B cell (primary cell): ENCODE measurements around the gene DCBLD1. TPM values are rescaled to one million over a fixed set of nuclear protein-coding genes. Genes with fewer than 3 reads are reported as not detected.

Experiments
- ATAC-seq: fragments of 200-7000 bp; cut with Tn5 transposase; one replicate; pipeline ENCODE4 v1.10.0; 2021; ENCODE audit warnings: low read depth, mild to moderate bottlenecking, moderate number of reproducible peaks, moderate library complexity
- CTCF ChIA-PET: fragments of 350-600 bp; sonication (Branson Sonifier 250); formaldehyde crosslinking; loops from one replicate; lab custom pipeline; 2021; ENCODE audit warnings: antibody characterized with exemption, inconsistent platforms; lab: Charles Lee
- POLR2A ChIA-PET: fragments of 350-600 bp; sonication (Branson Sonifier 250); formaldehyde crosslinking; loops from one replicate; lab custom pipeline; 2021; ENCODE audit warnings: antibody characterized with exemption; lab: Charles Lee
- DNase-seq: peaks from one replicate; pipeline ENCODE4 v3.0.0; 2013
- H2AFZ ChIP-seq: 2 replicates; pipeline ENCODE4 v1.6.1; 2012; ENCODE audit warnings: mild to moderate bottlenecking, low read depth, low read length; ENCODE audit not compliant: insufficient read depth, poor library complexity, severe bottlenecking
- H3K27ac ChIP-seq, 2 donors: 1 replicate in 1 of 2; 2 replicates in 1 of 2; pipeline ENCODE4 v1.5.1; 2012 to 2013; ENCODE audit warnings: low read length in 2 of 2, mild to moderate bottlenecking in 2 of 2, moderate library complexity in 1 of 2
- H3K27me3 ChIP-seq, 4 experiments: fragments of 200-600 bp in 1 of 4; sonication (generic) in 1 of 4; replicated peaks in 1 of 4; 1 replicate in 2 of 4; 2 replicates in 2 of 4; pipeline versions ENCODE4 v1.6.1 to v1.7.0; 2013 to 2016; ENCODE audit warnings: low read length in 3 of 4, mild to moderate bottlenecking in 2 of 4, mixed read lengths in 1 of 4, moderate library complexity in 1 of 4; ENCODE audit not compliant: insufficient read depth in 4 of 4, control insufficient read depth in 3 of 4; ENCODE audit errors: control extremely low read depth in 1 of 4
- H3K36me3 ChIP-seq, 2 experiments: replicated peaks in 1 of 2; 1 replicate in 1 of 2; 2 replicates in 1 of 2; pipeline versions ENCODE4 v1.6.1 to v1.7.1; 2013; ENCODE audit warnings: low read length in 1 of 2; ENCODE audit not compliant: insufficient read depth in 2 of 2, control insufficient read depth in 1 of 2; ENCODE audit errors: control extremely low read depth in 1 of 2, extremely low read depth in 1 of 2
- H3K4me1 ChIP-seq, 2 donors: fragments of 200-600 bp in 1 of 2; sonication (generic) in 1 of 2; 1 replicate in 1 of 2; 2 replicates in 1 of 2; pipeline versions ENCODE4 v1.5.1 to v1.6.1; 2013 to 2017; ENCODE audit warnings: low read length in 2 of 2; ENCODE audit not compliant: control insufficient read depth in 2 of 2, insufficient read depth in 2 of 2
- H3K4me2 ChIP-seq: replicated peaks from 2 replicates; pipeline ENCODE3; 2012; ENCODE audit warnings: mild to moderate bottlenecking, low read depth, low read length; ENCODE audit not compliant: poor library complexity, severe bottlenecking
- H3K4me3 ChIP-seq, 5 experiments: fragments of 200-600 bp in 1 of 5; sonication (generic) in 1 of 5; 1 replicate in 3 of 5; 2 replicates in 2 of 5; pipeline versions ENCODE4 v1.5.1 to v1.7.0; 2011 to 2016; ENCODE audit warnings: low read length in 4 of 5, mild to moderate bottlenecking in 4 of 5, low read depth in 2 of 5, control low read depth in 1 of 5, moderate library complexity in 1 of 5; ENCODE audit not compliant: insufficient read depth in 1 of 5; ENCODE audit errors: control extremely low read depth in 1 of 5, extremely low read depth in 1 of 5
- H3K79me2 ChIP-seq: fragments of 200-600 bp; sonication (generic); one replicate; pipeline ENCODE4 v1.6.0; 2016; ENCODE audit warnings: low read length; ENCODE audit not compliant: control insufficient read depth, insufficient read depth
- H3K9ac ChIP-seq: fragments of 200-600 bp; sonication (generic); 2 replicates; pipeline ENCODE4 v1.6.1; 2017; ENCODE audit warnings: mild to moderate bottlenecking, low read length, moderate library complexity
- H3K9me3 ChIP-seq, 3 donors: one replicate each; pipeline versions ENCODE4 v1.6.1 to v1.7.1; 2013; ENCODE audit warnings: low read length in 2 of 3; ENCODE audit not compliant: control insufficient read depth in 2 of 3, insufficient read depth in 1 of 3; ENCODE audit errors: control extremely low read depth in 1 of 3
- H4K20me1 ChIP-seq: 2 replicates; pipeline ENCODE4 v1.6.0; 2012; ENCODE audit warnings: mild to moderate bottlenecking, low read length; ENCODE audit not compliant: insufficient read depth, control insufficient read depth, poor library complexity, severe bottlenecking
- H3K27ac Mint-ChIP-seq: one replicate; pipeline ENCODE4 v1.8.0; 2021; ENCODE audit warnings: mixed read lengths
- H3K27me3 Mint-ChIP-seq: one replicate; pipeline ENCODE4 v1.8.0; 2021; ENCODE audit warnings: mixed read lengths
- H3K4me1 Mint-ChIP-seq: one replicate; pipeline ENCODE4 v1.8.0; 2021; ENCODE audit warnings: mixed read lengths
- H3K4me3 Mint-ChIP-seq: one replicate; pipeline ENCODE4 v1.8.0; 2021; ENCODE audit warnings: mixed read lengths
- H3K9me3 Mint-ChIP-seq: one replicate; pipeline ENCODE4 v1.8.0; 2022; ENCODE audit warnings: mixed read lengths; ENCODE audit not compliant: insufficient read depth
- CTCF ChIP-seq: fragments of 200-600 bp; IDR thresholded peaks from one replicate; pipeline ENCODE4 v1.8.0; 2022; ENCODE audit warnings: antibody characterized with exemption, mild to moderate bottlenecking
- EZH2 ChIP-seq: IDR thresholded peaks from 2 replicates; pipeline ENCODE4 v1.6.1; 2012; ENCODE audit warnings: borderline replicate concordance, low read depth, mild to moderate bottlenecking, moderate library complexity, low read length; ENCODE audit not compliant: insufficient read depth, poor library complexity, severe bottlenecking
- WGBS: methylation state at CpG from one replicate; pipeline ENCODE4 v1.1.5; 2013; ENCODE audit warnings: missing lambda C conversion rate; ENCODE audit not compliant: insufficient coverage; 5-methylcytosine and 5-hydroxymethylcytosine counted together
- intact Hi-C: fragments of 100-400 bp; cut with micrococcal nuclease; formaldehyde crosslinking; loops from one replicate; pipeline ENCODE4 v1.10.0; 2022
- polyA plus RNA-seq: library from polyadenylated mRNA; depleted of rRNA; stranded (reverse); fragments of >200 nt; gene quantifications from 2 replicates; pipeline ENCODE4 v1.2.3, GENCODE V29; 2012
- total RNA-seq, 2 donors: library from RNA; stranded (reverse); fragments of 120-200 nt in 1 of 2; gene quantifications; 1 replicate in 1 of 2; 2 replicates in 1 of 2; pipeline versions ENCODE4 v1.2.3 to v1.2.4, GENCODE V29; 2013 to 2022

Gene DCBLD1
- total and polyA plus RNA-seq, 2 donors (not counting 1 experiment from before 2014, with no cell fraction given): 0.21 to 0.37 TPM

DNA sequence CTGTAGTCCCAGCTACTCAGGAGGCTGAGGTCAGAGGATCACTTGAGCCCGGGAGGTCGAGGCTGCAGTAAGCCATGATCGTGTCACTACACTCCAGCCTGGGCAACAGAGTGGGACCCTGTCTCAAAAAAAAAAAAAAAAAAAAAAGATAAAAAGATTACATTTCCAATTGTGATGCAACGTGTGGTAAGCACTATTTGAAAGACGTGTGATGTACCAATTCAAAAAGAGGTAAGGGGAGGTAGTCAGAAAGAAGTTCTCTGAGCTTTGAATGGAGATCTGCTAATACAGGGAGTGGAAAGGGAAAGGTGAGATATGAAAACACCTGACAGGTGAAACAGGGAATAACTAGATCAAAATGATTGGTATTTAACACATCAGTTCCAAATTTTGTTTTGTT lies 108.0 kb downstream of the DCBLD1 start:
- Mint-ChIP-seq H3K4me1 (peaks cover 14% of the 10 kb centered on the region), H3K4me3 (no peak overlapping the region), H3K27me3 (no peaks in the 10 kb centered on the region), H3K27ac (no peak overlapping the region), H3K9me3 (no peaks in the 10 kb centered on the region)
- ATAC-seq (no peak), DNase-seq (no peak)
- no peaks in the 10 kb centered on the region for H3K9me3 ChIP-seq
- peaks cover 48% of the 10 kb centered on the region for H3K79me2 ChIP-seq
- H3K4me3 ChIP-seq: no peak overlapping the region
- no peak overlapping the region for H2AFZ ChIP-seq
- ChIA-PET CTCF (interaction anchor here (1.9 kb wide), 1 partner anchor 14 kb away, joined by 8 read pairs; no protein-coding TSS in a partner anchor), POLR2A (no interaction called here)
- no peak overlapping the region for H3K9ac ChIP-seq
- intact Hi-C loops: no loop called here
- no peak overlapping the region for H3K4me2 ChIP-seq
- H4K20me1 ChIP-seq: peaks cover 50% of the 10 kb centered on the region
- no peak for TF ChIP-seq EZH2
- no peak for TF ChIP-seq CTCF
- WGBS: 94% methylated on average over 2 of the region's 5 CpGs
- H3K27ac ChIP-seq: no peak overlapping the region
- no peaks in the 10 kb centered on the region for H3K4me1 ChIP-seq
- H3K27me3 ChIP-seq: no peaks in the 10 kb centered on the region
- peaks cover 0 to 8% of the 10 kb centered on the region in 2 experiments for H3K36me3 ChIP-seq

DNA sequence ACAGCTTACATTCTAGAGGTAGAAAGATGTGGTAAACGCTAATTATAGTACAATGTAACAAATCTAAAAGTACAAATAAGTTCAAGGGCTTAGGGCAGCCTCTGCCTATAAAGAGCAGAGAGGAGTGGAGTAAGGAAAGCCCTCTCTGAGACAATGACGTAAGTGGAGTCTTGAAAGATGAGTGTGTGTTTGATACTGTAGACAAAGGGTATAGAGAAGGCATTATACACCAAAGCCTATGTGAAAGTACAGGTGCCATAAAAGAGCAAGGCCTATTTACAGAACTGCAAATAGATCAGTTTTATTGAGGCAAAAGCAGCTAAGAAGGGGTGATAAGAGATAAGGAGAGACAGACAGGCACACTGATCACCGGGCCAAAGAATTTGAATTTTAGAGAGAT lies 108.9 kb downstream of the DCBLD1 start:
- WGBS: 100% methylated on average over 1 of the region's 3 CpGs
- TF ChIP-seq EZH2 (no peak), CTCF (no peak)
- ATAC-seq (no peak), DNase-seq (no peak)
- Histone ChIP-seq H3K4me1 (no peaks in the 10 kb centered on the region), H3K4me3 (no peak overlapping the region), H3K79me2 (peaks cover 57% of the 10 kb centered on the region), H2AFZ (no peak overlapping the region), H3K4me2 (no peak overlapping the region), H3K36me3 (peaks cover 0 to 8% of the 10 kb centered on the region in 2 experiments), H3K27ac (no peak overlapping the region), H4K20me1 (peaks cover 52% of the 10 kb centered on the region), H3K27me3 (no peaks in the 10 kb centered on the region), H3K9ac (no peak overlapping the region), H3K9me3 (no peaks in the 10 kb centered on the region)
- intact Hi-C loops: no loop called here
- Mint-ChIP-seq H3K27ac (no peak overlapping the region), H3K4me1 (peaks cover 16% of the 10 kb centered on the region), H3K27me3 (no peaks in the 10 kb centered on the region), H3K4me3 (no peak overlapping the region), H3K9me3 (no peaks in the 10 kb centered on the region)
- CTCF ChIA-PET: interaction anchor here (1.9 kb wide), 1 partner anchor 13 kb away, joined by 8 read pairs; no protein-coding TSS in a partner anchor
- POLR2A ChIA-PET: no interaction called here
